ENCODE data around the gene HOXD11. TPM values are rescaled to one million over a fixed set of nuclear protein-coding genes. Genes with fewer than 3 reads are reported as not detected.
A peak's percentile ranks its signal among the peaks of the same experiment; 100 is the strongest.

Gene HOXD11
- total RNA-seq, 2 experiments from 2014 or later = not detected

GRCh38 chr2:176124947-176125771, 18.1 kb downstream of the HOXD11 start:
- H3K27me3 Mint-ChIP-seq = peaks cover 74% of the 10 kb centered on the region
- ChIA-PET POLR2A (no interaction called here), CTCF (interaction anchor here (0.6 kb wide), 1 partner anchor 1337 kb away, joined by 3 read pairs; no protein-coding TSS in a partner anchor)
- H3K27ac Mint-ChIP-seq = no peak overlapping the region
- no peaks in the 10 kb centered on the region for H3K9me3 Mint-ChIP-seq
- H3K4me3 Mint-ChIP-seq = no peak overlapping the region
- DNase-seq = no peak
- peaks cover 8% of the 10 kb centered on the region for H3K4me1 Mint-ChIP-seq
- no peaks in the 10 kb centered on the region for H3K36me3 Mint-ChIP-seq (ENCODE audit: low read depth)

- H3K27me3 Mint-ChIP-seq = peaks cover 70% of the 10 kb centered on the region
- H3K36me3 Mint-ChIP-seq (ENCODE audit: low read depth) = no peaks in the 10 kb centered on the region
- POLR2A ChIA-PET = no interaction called here
- no peak for DNase-seq
- no peaks in the 10 kb centered on the region for H3K9me3 Mint-ChIP-seq
- CTCF ChIA-PET = interaction anchor here (0.6 kb wide), 1 partner anchor 1337 kb away, joined by 3 read pairs; no protein-coding TSS in a partner anchor
- no peak overlapping the region for H3K27ac Mint-ChIP-seq
- H3K4me1 Mint-ChIP-seq = peaks cover 10% of the 10 kb centered on the region
- H3K4me3 Mint-ChIP-seq = no peak overlapping the region
Observed at GRCh38 chr2:176125772-176126054, 18.6 kb downstream of the HOXD11 start.

- POLR2A ChIA-PET = no interaction called here
- no peaks in the 10 kb centered on the region for H3K9me3 Mint-ChIP-seq
- no peak overlapping the region for H3K4me3 Mint-ChIP-seq
- peaks cover 74% of the 10 kb centered on the region for H3K27me3 Mint-ChIP-seq
- CTCF ChIA-PET = interaction anchor here (0.7 to 2.3 kb wide), 21 partner anchors 14 to 1790 kb away, joined by 3 to 8 read pairs (median 4); partner anchors contain the start of gene HOXD11
- peak; percentile 70 for DNase-seq
- peaks cover 19% of the 10 kb centered on the region for H3K4me1 Mint-ChIP-seq
- H3K27ac Mint-ChIP-seq = no peak overlapping the region
- no peaks in the 10 kb centered on the region for H3K36me3 Mint-ChIP-seq (ENCODE audit: low read depth)
Observed at GRCh38 chr2:176126929-176127773, 20.1 kb downstream of the HOXD11 start.

GRCh38 chr2:176127774-176128072, 20.6 kb downstream of the HOXD11 start:
- Mint-ChIP-seq H3K4me1 (peaks cover 23% of the 10 kb centered on the region), H3K9me3 (no peaks in the 10 kb centered on the region), H3K27me3 (peaks cover 76% of the 10 kb centered on the region), H3K27ac (no peak overlapping the region), H3K4me3 (peak overlapping the region; percentile 19), H3K36me3 (ENCODE audit: low read depth) (no peaks in the 10 kb centered on the region)
- no peak for DNase-seq
- ChIA-PET POLR2A (no interaction called here), CTCF (interaction anchor here (0.5 to 2.3 kb wide), 10 partner anchors 23 to 973 kb away, joined by 3 to 8 read pairs (median 4); no protein-coding TSS in a partner anchor)

- ChIA-PET CTCF (interaction anchor here (0.5 to 2.3 kb wide), 7 partner anchors 12 to 972 kb away, joined by 3 to 8 read pairs (median 3); no protein-coding TSS in a partner anchor), POLR2A (no interaction called here)
- Mint-ChIP-seq H3K27me3 (peaks cover 83% of the 10 kb centered on the region), H3K9me3 (no peaks in the 10 kb centered on the region), H3K4me1 (peaks cover 23% of the 10 kb centered on the region), H3K27ac (peak overlapping the region; percentile 50), H3K36me3 (ENCODE audit: low read depth) (no peaks in the 10 kb centered on the region), H3K4me3 (peak overlapping the region; percentile 19)
- no peak for DNase-seq
Observed at GRCh38 chr2:176128172-176128981, 21.3 kb downstream of the HOXD11 start.

GRCh38 chr2:176128982-176129796, 22.1 kb downstream of the HOXD11 start, which contains the start of gene HOXD8:
TSS of gene HOXD8 (plus strand) at chr2:176129705. CDS start at chr2:176130367, 662 bp downstream.
- CTCF ChIA-PET = interaction anchor here (0.9 kb wide), 1 partner anchor 11 kb away, joined by 3 read pairs; no protein-coding TSS in a partner anchor
- no peak for DNase-seq
- H3K27ac Mint-ChIP-seq = peak within 1 kb of the TSS; percentile 31
- POLR2A ChIA-PET = no interaction called here
- peaks cover 83% of the 10 kb centered on the region for H3K27me3 Mint-ChIP-seq
- peaks cover 20% of the 10 kb centered on the region for H3K4me1 Mint-ChIP-seq
- peak within 1 kb of the TSS; percentile 19 for H3K4me3 Mint-ChIP-seq
- H3K9me3 Mint-ChIP-seq = no peaks in the 10 kb centered on the region
- no peaks in the 10 kb centered on the region for H3K36me3 Mint-ChIP-seq (ENCODE audit: low read depth)

GRCh38 chr2:176129813-176130146, 22.7 kb downstream of the HOXD11 start:
- no peak for DNase-seq
- Mint-ChIP-seq H3K4me1 (peaks cover 20% of the 10 kb centered on the region), H3K27me3 (peaks cover 83% of the 10 kb centered on the region), H3K36me3 (ENCODE audit: low read depth) (no peaks in the 10 kb centered on the region), H3K4me3 (no peak overlapping the region), H3K9me3 (no peaks in the 10 kb centered on the region), H3K27ac (no peak overlapping the region)
- POLR2A ChIA-PET = no interaction called here
- CTCF ChIA-PET = no interaction called here

- Mint-ChIP-seq H3K27ac (no peak overlapping the region), H3K27me3 (peaks cover 83% of the 10 kb centered on the region), H3K9me3 (no peaks in the 10 kb centered on the region), H3K36me3 (ENCODE audit: low read depth) (no peaks in the 10 kb centered on the region), H3K4me1 (peaks cover 20% of the 10 kb centered on the region), H3K4me3 (no peak overlapping the region)
- ChIA-PET POLR2A (no interaction called here), CTCF (interaction anchor here (1.1 to 2.4 kb wide), 4 partner anchors 11 to 60 kb away, joined by 3 to 7 read pairs (median 6); no protein-coding TSS in a partner anchor)
- DNase-seq = no peak
Observed at GRCh38 chr2:176130147-176130956, 23.3 kb downstream of the HOXD11 start.

GRCh38 chr2:176130957-176131847, 24.1 kb downstream of the HOXD11 start:
- Mint-ChIP-seq H3K9me3 (no peaks in the 10 kb centered on the region), H3K27ac (peak overlapping the region; percentile 76), H3K4me3 (peak overlapping the region; percentile 43), H3K27me3 (peaks cover 83% of the 10 kb centered on the region), H3K36me3 (ENCODE audit: low read depth) (no peaks in the 10 kb centered on the region), H3K4me1 (peaks cover 28% of the 10 kb centered on the region)
- DNase-seq = no peak
- POLR2A ChIA-PET = no interaction called here
- CTCF ChIA-PET = interaction anchor here (0.5 to 2.4 kb wide), 10 partner anchors 10 to 507 kb away, joined by 3 to 7 read pairs (median 4); no protein-coding TSS in a partner anchor

- Mint-ChIP-seq H3K4me3 (no peak overlapping the region), H3K27me3 (peaks cover 81% of the 10 kb centered on the region), H3K27ac (no peak overlapping the region), H3K36me3 (ENCODE audit: low read depth) (no peaks in the 10 kb centered on the region), H3K4me1 (peaks cover 28% of the 10 kb centered on the region), H3K9me3 (no peaks in the 10 kb centered on the region)
- ChIA-PET POLR2A (no interaction called here), CTCF (interaction anchor here (0.5 to 2.4 kb wide), 10 partner anchors 9 to 506 kb away, joined by 3 to 7 read pairs (median 4); no protein-coding TSS in a partner anchor)
- no peak for DNase-seq
Observed at GRCh38 chr2:176131848-176132158, 24.7 kb downstream of the HOXD11 start.

Measured in activated CD4-positive, alpha-beta T cell treated with anti-CD3 and anti-CD28 coated beads, Interleukin-2, amount 10 ng/mL, durations not matched to agents 7 days and 5 days (primary cell).